Psoas muscle (tissue), 8 donors: ENCODE data around the gene CD74. TPM values are rescaled to one million over a fixed set of nuclear protein-coding genes. Genes with fewer than 3 reads are reported as not detected.

Experiments used
- ATAC-seq, 4 donors: fragments of 200-7000 bp; cut with Tn5 transposase; one replicate each; pipeline ENCODE4 v1.9.1; 2020; ENCODE audit warnings: moderate library complexity in 3 of 4, mild to moderate bottlenecking in 2 of 4
- DNase-seq, 2 donors: peaks; one replicate each; pipeline ENCODE4 v3.0.0-alpha.2; 2020
- H3K27ac ChIP-seq: fragments of 200-600 bp; one replicate; pipeline ENCODE4 v1.8.0; 2022
- H3K27me3 ChIP-seq, 3 donors: fragments of 200-600 bp in 1 of 3; one replicate each; pipeline versions ENCODE4 v1.6.1 to v1.8.0; 2013 to 2022; ENCODE audit warnings: low read length in 2 of 3, mild to moderate bottlenecking in 2 of 3, moderate library complexity in 1 of 3; ENCODE audit not compliant: insufficient read depth in 3 of 3
- H3K36me3 ChIP-seq, 2 donors: fragments of 200-600 bp in 1 of 2; one replicate each; pipeline versions ENCODE4 v1.6.1 to v1.8.0; 2013 to 2022; ENCODE audit warnings: low read depth in 1 of 2, mild to moderate bottlenecking in 1 of 2, moderate library complexity in 1 of 2; ENCODE audit not compliant: insufficient read depth in 1 of 2
- H3K4me1 ChIP-seq: fragments of 200-600 bp; one replicate; pipeline ENCODE4 v1.8.0; 2022
- H3K4me3 ChIP-seq: fragments of 200-600 bp; one replicate; pipeline ENCODE4 v1.8.0; 2022; ENCODE audit warnings: mild to moderate bottlenecking
- H3K9me3 ChIP-seq: fragments of 200-600 bp; one replicate; pipeline ENCODE4 v1.8.0; 2022
- CTCF ChIP-seq: fragments of 200-600 bp; IDR thresholded peaks from one replicate; pipeline ENCODE4 v1.8.0; 2022; ENCODE audit warnings: antibody characterized with exemption
- whole genome bisulfite sequencing, 3 donors: extraction: QIAGEN DNeasy Blood & Tissue Kit; methylation state at CpG; one replicate each; pipeline versions ENCODE4 v1.1.6 to v1.1.7; 2013; 5-methylcytosine and 5-hydroxymethylcytosine counted together
- intact Hi-C, 2 donors: fragments of 100-400 bp; cut with DNase I; formaldehyde crosslinking; loops; one replicate each; pipeline versions ENCODE4 v1.11.0 to v1.14.2; 2022
- polyA plus RNA-seq, 3 donors: library from polyadenylated mRNA; stranded (reverse); fragments of 200-250 nt; gene quantifications; one replicate each; pipeline ENCODE4 v1.2.3, GENCODE V29; 2013
- total RNA-seq, 4 donors: library from RNA; stranded (reverse); fragmentation: NEBNext Ultra II Directional in 2 of 4; extraction: Animal tissue kit (Norgen Biotek cat#: 25700) in 2 of 4; gene quantifications; one replicate each; pipeline versions ENCODE4 v1.2.1 to v1.2.4, GENCODE V29; 2021 to 2023
- donor health status: healthy with polysubstance abuse.
- donor health status: DM: no; HTN: no; CAD: no; lungs with moderate emphysema.
- donor health status: Bipolar disorder and iron deficiency.
- donor health status: healthy.
- donor health status: DM: yes; HTN: yes; CAD: no.
- donor health status: DM: no; HTN: no; CAD: no.
- donor health status: DM: no; HTN: no; CAD: no.
- donor health status: DM: yes; HTN: yes; CAD: no.

CD74 gene
- total and polyA plus RNA-seq, 7 donors = 66.5 to 299 (median 92.0) TPM

GRCh38 chr5:150398722-150399523, 13.8 kb downstream of the CD74 start:
- no peak overlapping the region for H3K4me3 ChIP-seq
- H3K36me3 ChIP-seq = peaks cover 8 to 91% of the 10 kb centered on the region in 2 donors
- peak; percentile 20 for TF ChIP-seq CTCF
- intact Hi-C loops = loop anchor here in 1 of 2 donors (5.0 kb wide), 1 partner anchor 33 kb away; no protein-coding TSS in a partner anchor
- no peaks in the 10 kb centered on the region for H3K27me3 ChIP-seq
- DNase-seq (no peak), ATAC-seq (peak in 2 of 4 donors; percentile 25 to 32)
- no peaks in the 10 kb centered on the region for H3K4me1 ChIP-seq
- 61 to 71% (median 67%) methylated on average over 12 of the region's 12 CpGs for WGBS, 3 donors
- H3K27ac ChIP-seq = no peak overlapping the region
- H3K9me3 ChIP-seq = no peaks in the 10 kb centered on the region

- 90 to 94% (median 91%) methylated on average over 13 of the region's 13 CpGs for WGBS, 3 donors
- intact Hi-C loops = loop anchor here in 1 of 2 donors (5.0 kb wide), 1 partner anchor 34 kb away; no protein-coding TSS in a partner anchor
These were observed 14.7 kb downstream of the CD74 start for GRCh38 chr5:150397782-150398721.

GRCh38 chr5:150397146-150397781, 15.4 kb downstream of the CD74 start:
- Histone ChIP-seq H3K27ac (no peak overlapping the region), H3K27me3 (no peaks in the 10 kb centered on the region), H3K9me3 (no peaks in the 10 kb centered on the region), H3K4me3 (no peak overlapping the region), H3K36me3 (peaks cover 8 to 93% of the 10 kb centered on the region in 2 donors), H3K4me1 (no peaks in the 10 kb centered on the region)
- WGBS, 3 donors = 87 to 93% (median 92%) methylated on average over 14 of the region's 14 CpGs
- no peak for DNase-seq
- intact Hi-C loops = loop anchor here in 1 of 2 donors (5.0 kb wide), 1 partner anchor 35 kb away; no protein-coding TSS in a partner anchor
- no peak for ATAC-seq
- TF ChIP-seq CTCF = no peak

More at GRCh38 chr5:150397782-150398721, 14.7 kb downstream of the CD74 start:
- no peaks in the 10 kb centered on the region for H3K9me3 ChIP-seq
- DNase-seq (no peak), ATAC-seq (no peak)
- H3K4me3 ChIP-seq = no peak overlapping the region
- peak; percentile 4 for TF ChIP-seq CTCF
- no peaks in the 10 kb centered on the region for H3K4me1 ChIP-seq
- no peak overlapping the region for H3K27ac ChIP-seq
- H3K36me3 ChIP-seq = peaks cover 8 to 92% of the 10 kb centered on the region in 2 donors
- no peaks in the 10 kb centered on the region for H3K27me3 ChIP-seq

GRCh38 chr5:150396267-150396666, 16.4 kb downstream of the CD74 start:
- Histone ChIP-seq H3K27me3 (no peaks in the 10 kb centered on the region), H3K27ac (no peak overlapping the region), H3K4me3 (no peak overlapping the region), H3K9me3 (no peaks in the 10 kb centered on the region), H3K36me3 (peaks cover 10 to 100% of the 10 kb centered on the region in 2 donors), H3K4me1 (no peaks in the 10 kb centered on the region)
- 93 to 95% (median 94%) methylated on average over 7 of the region's 7 CpGs for WGBS, 3 donors
- intact Hi-C loops = loop anchor here in 1 of 2 donors (5.0 kb wide), 1 partner anchor 36 kb away; no protein-coding TSS in a partner anchor
- DNase-seq (peak in 1 of 2 donors; percentile 28), ATAC-seq (no peak)
- TF ChIP-seq CTCF = no peak
